Psoas muscle (tissue), 8 donors: Measurements from ENCODE around the gene TLE4. TPM values are rescaled to one million over a fixed set of nuclear protein-coding genes. Genes with fewer than 3 reads are reported as not detected.

Experiments
- ATAC-seq, 4 donors: fragments of 200-7000 bp; cut with Tn5 transposase; one replicate each; pipeline ENCODE4 v1.9.1; 2020; ENCODE audit warnings: moderate library complexity in 3 of 4, mild to moderate bottlenecking in 2 of 4
- DNase-seq, 2 donors: peaks; one replicate each; pipeline ENCODE4 v3.0.0-alpha.2; 2020
- H3K27ac ChIP-seq: fragments of 200-600 bp; one replicate; pipeline ENCODE4 v1.8.0; 2022
- H3K27me3 ChIP-seq, 3 donors: fragments of 200-600 bp in 1 of 3; one replicate each; pipeline versions ENCODE4 v1.6.1 to v1.8.0; 2013 to 2022; ENCODE audit warnings: low read length in 2 of 3, mild to moderate bottlenecking in 2 of 3, moderate library complexity in 1 of 3; ENCODE audit not compliant: insufficient read depth in 3 of 3
- H3K36me3 ChIP-seq, 2 donors: fragments of 200-600 bp in 1 of 2; one replicate each; pipeline versions ENCODE4 v1.6.1 to v1.8.0; 2013 to 2022; ENCODE audit warnings: low read depth in 1 of 2, mild to moderate bottlenecking in 1 of 2, moderate library complexity in 1 of 2; ENCODE audit not compliant: insufficient read depth in 1 of 2
- H3K4me1 ChIP-seq: fragments of 200-600 bp; one replicate; pipeline ENCODE4 v1.8.0; 2022
- H3K4me3 ChIP-seq: fragments of 200-600 bp; one replicate; pipeline ENCODE4 v1.8.0; 2022; ENCODE audit warnings: mild to moderate bottlenecking
- H3K9me3 ChIP-seq: fragments of 200-600 bp; one replicate; pipeline ENCODE4 v1.8.0; 2022
- WGBS, 3 donors: extraction: QIAGEN DNeasy Blood & Tissue Kit; methylation state at CpG; one replicate each; pipeline versions ENCODE4 v1.1.6 to v1.1.7; 2013; 5-methylcytosine and 5-hydroxymethylcytosine counted together
- intact Hi-C, 2 donors: fragments of 100-400 bp; cut with DNase I; formaldehyde crosslinking; loops; one replicate each; pipeline versions ENCODE4 v1.11.0 to v1.14.2; 2022
- polyA plus RNA-seq, 3 donors: library from polyadenylated mRNA; stranded (reverse); fragments of 200-250 nt; gene quantifications; one replicate each; pipeline ENCODE4 v1.2.3, GENCODE V29; 2013
- total RNA-seq, 4 donors: library from RNA; stranded (reverse); fragmentation: NEBNext Ultra II Directional in 2 of 4; extraction: Animal tissue kit (Norgen Biotek cat#: 25700) in 2 of 4; gene quantifications; one replicate each; pipeline versions ENCODE4 v1.2.1 to v1.2.4, GENCODE V29; 2021 to 2023
- TF ChIP-seq, protein P1 (sequence below): fragments of 200-600 bp; IDR thresholded peaks from one replicate; pipeline ENCODE4 v1.8.0; 2022; ENCODE audit warnings: antibody characterized with exemption
- donor health status: healthy with polysubstance abuse.
- donor health status: DM: no; HTN: no; CAD: no; lungs with moderate emphysema.
- donor health status: Bipolar disorder and iron deficiency.
- donor health status: healthy.
- donor health status: DM: yes; HTN: yes; CAD: no.
- donor health status: DM: no; HTN: no; CAD: no.
- donor health status: DM: no; HTN: no; CAD: no.
- donor health status: DM: yes; HTN: yes; CAD: no.

The TLE4 gene
- total and polyA plus RNA-seq, 7 donors: 5.1 to 51.9 (median 18.5) TPM

DNA sequence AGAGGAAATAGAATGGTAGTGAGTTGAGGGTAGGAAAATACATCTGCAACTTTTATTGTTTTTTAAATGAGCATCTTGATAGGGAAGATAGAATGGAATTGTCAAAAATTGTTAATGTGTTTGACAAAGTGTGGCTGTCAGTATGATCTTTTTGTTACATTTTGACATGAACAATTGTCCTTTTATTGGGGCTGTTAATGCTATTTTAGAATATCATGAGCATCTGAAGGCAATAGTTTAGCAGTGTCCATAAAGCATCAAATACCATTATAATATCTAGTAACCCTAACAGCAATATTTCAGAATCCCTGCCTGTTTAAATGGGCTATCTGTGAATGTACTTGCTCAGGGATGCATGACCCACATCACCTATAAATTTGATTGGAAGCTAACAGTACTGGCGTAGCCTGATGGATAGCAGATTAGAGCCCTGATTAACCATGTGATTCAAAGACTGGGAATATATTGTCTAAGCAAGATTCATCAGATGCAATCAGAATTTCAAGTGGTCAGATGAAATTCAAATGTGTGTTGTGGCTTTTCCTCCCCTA lies 37.8 kb downstream of the TLE4 start:
- WGBS, 3 donors: 94 to 97% (median 97%) methylated on average over 1 of the region's 1 CpG
- Histone ChIP-seq H3K27ac (peak overlapping the region; percentile 3), H3K9me3 (no peaks in the 10 kb centered on the region), H3K27me3 (no peaks in the 10 kb centered on the region), H3K4me1 (peaks cover 63% of the 10 kb centered on the region), H3K4me3 (no peak overlapping the region), H3K36me3 (no peaks in the 10 kb centered on the region)
- DNase-seq: no peak
- no peak for ATAC-seq
- intact Hi-C loops: loop anchor here in 1 of 2 donors (5.0 kb wide), 2 partner anchors 32 to 83 kb away; no protein-coding TSS in a partner anchor
- TF ChIP-seq, protein P1, sequence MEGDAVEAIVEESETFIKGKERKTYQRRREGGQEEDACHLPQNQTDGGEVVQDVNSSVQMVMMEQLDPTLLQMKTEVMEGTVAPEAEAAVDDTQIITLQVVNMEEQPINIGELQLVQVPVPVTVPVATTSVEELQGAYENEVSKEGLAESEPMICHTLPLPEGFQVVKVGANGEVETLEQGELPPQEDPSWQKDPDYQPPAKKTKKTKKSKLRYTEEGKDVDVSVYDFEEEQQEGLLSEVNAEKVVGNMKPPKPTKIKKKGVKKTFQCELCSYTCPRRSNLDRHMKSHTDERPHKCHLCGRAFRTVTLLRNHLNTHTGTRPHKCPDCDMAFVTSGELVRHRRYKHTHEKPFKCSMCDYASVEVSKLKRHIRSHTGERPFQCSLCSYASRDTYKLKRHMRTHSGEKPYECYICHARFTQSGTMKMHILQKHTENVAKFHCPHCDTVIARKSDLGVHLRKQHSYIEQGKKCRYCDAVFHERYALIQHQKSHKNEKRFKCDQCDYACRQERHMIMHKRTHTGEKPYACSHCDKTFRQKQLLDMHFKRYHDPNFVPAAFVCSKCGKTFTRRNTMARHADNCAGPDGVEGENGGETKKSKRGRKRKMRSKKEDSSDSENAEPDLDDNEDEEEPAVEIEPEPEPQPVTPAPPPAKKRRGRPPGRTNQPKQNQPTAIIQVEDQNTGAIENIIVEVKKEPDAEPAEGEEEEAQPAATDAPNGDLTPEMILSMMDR: no peak

DNA sequence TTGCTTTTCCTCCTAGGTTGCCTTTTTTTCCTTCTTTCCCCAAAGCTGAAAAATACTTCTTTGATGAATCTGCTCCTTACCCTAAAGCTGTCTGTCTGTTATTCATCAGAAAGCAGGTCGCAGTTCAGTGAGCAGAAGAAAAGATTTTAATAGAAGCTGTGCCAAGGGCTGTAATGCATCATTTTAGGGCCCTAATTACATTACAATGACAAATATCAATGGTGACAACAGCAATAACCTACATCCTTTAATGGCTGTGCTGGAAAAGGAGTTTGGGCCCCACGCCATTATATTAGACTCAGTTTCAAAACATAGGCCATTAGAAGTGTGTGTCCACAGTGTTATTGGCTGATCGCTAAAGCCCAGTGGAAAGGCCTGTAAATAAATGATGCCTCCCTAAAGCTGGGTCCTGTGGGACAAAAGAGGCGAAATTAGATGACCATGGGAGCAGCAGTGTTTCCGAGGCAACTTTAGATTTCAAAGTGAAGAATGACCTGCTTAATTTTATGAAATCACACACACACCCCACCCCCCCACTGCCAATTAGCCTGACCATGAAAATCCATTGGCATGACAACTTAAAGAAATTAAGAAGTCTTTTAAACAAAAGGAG lies 38.4 kb downstream of the TLE4 start:
- Histone ChIP-seq H3K4me1 (peaks cover 63% of the 10 kb centered on the region), H3K36me3 (no peaks in the 10 kb centered on the region), H3K27ac (peak overlapping the region; percentile 3), H3K4me3 (no peak overlapping the region), H3K27me3 (no peaks in the 10 kb centered on the region), H3K9me3 (no peaks in the 10 kb centered on the region)
- DNase-seq: no peak
- intact Hi-C loops: loop anchor here in 1 of 2 donors (5.0 kb wide), 2 partner anchors 33 to 82 kb away; no protein-coding TSS in a partner anchor
- 65 to 93% (median 77%) methylated on average over 5 of the region's 5 CpGs for WGBS, 3 donors
- TF ChIP-seq, protein P1: no peak
- no peak for ATAC-seq

DNA sequence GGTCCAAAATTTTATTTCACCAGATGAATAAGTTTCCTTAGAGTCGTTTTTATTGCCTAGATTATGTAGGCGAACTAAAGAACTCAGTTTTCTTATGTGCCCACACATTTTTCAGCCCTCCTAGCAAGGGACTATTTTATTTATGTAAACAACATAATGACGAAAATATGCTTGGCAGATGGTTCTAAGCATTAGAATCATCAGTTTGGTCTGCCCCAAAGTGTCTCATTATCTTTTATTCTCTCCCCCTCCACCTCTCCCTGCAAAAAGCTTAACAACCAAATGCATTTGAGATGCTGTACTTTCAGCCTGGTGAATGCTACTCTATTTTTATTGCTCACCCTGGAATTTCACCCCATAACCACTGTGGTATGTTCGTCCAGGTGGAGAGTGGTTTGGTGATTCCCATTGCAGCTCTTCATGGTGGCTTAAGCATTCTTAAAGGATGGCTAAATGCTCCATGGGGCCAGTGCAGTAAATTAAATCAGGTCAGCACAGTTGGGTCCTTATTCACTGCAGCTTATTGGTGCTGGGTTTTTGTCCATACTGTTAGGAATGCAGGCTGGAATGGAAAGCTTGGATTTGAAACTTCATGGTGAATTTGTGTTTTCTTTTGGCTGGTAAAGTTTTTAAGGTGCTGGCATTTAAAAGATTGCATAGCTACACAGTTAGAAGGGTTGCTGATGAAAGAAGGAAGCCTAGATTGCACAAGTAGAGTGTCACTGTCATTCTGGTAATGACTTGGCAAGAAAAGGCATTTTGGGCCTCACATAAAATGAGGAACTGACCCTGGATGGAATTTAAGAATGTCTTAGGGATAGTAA lies 39.2 kb downstream of the TLE4 start:
- no peak overlapping the region for H3K4me3 ChIP-seq
- DNase-seq (no peak), ATAC-seq (peak; percentile 73 to 92 (median 88))
- H3K4me1 ChIP-seq: peaks cover 70% of the 10 kb centered on the region
- no peaks in the 10 kb centered on the region for H3K9me3 ChIP-seq
- peak overlapping the region; percentile 63 for H3K27ac ChIP-seq
- intact Hi-C loops: loop anchor here in 1 of 2 donors (5.0 kb wide), 2 partner anchors 34 to 81 kb away; no protein-coding TSS in a partner anchor
- WGBS, 3 donors: 56 to 66% (median 57%) methylated on average over 4 of the region's 4 CpGs
- H3K36me3 ChIP-seq: no peaks in the 10 kb centered on the region
- TF ChIP-seq, protein P1: no peak
- no peaks in the 10 kb centered on the region for H3K27me3 ChIP-seq

DNA sequence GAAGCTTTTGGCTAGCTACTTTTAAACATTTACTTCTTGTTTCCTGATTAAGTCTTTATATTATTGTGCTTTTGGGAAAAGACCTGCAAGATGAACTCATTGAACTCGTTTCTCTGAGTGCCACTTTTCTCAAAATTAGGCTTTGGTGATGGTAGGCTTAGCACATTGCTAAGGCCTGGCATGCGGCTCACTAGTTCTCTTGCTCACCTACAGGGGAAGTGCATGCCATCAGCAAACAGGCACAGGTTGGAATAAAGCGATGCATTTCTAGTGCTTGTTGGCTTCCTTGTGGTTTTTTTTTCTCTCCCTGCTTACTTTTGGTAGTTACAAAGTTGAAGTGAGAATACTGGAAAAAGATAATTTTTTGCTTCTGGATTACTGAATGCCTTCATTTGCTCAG lies 41.4 kb downstream of the TLE4 start:
- no peak for ATAC-seq
- Histone ChIP-seq H3K36me3 (no peaks in the 10 kb centered on the region), H3K4me3 (no peak overlapping the region), H3K27ac (no peak overlapping the region), H3K4me1 (peaks cover 89% of the 10 kb centered on the region), H3K9me3 (no peaks in the 10 kb centered on the region), H3K27me3 (no peaks in the 10 kb centered on the region)
- TF ChIP-seq, protein P1: no peak
- DNase-seq: no peak
- 79 to 90% (median 87%) methylated on average over 3 of the region's 3 CpGs for WGBS, 3 donors
- intact Hi-C loops: loop anchor here in 1 of 2 donors (5.0 kb wide), 2 partner anchors 36 to 79 kb away; no protein-coding TSS in a partner anchor
